Effector memory CD8-positive, alpha-beta T cell (primary cell): ENCODE data around the gene HTR2B.
"Not testable (repeated sequence)": the region's sequence is repeated elsewhere in the genome, so short reads cannot be mapped to it uniquely, and the experiment has no call there.

Source experiments
- ATAC-seq: fragments of 150-1000 bp; cut with Tn5 transposase; replicated peaks from 2 replicates; pipeline ENCODE4 v1.10.0; 2021; ENCODE audit warnings: mild to moderate bottlenecking, moderate library complexity
- DNase-seq, 3 experiments: peaks; one replicate each; pipeline ENCODE4 v3.0.0; 2021
- H3K27ac Mint-ChIP-seq, 2 donors: one replicate each; pipeline ENCODE4 v1.8.0; 2022; ENCODE audit warnings: mild to moderate bottlenecking in 2 of 2, mixed read lengths in 2 of 2, moderate library complexity in 2 of 2
- H3K27me3 Mint-ChIP-seq, 2 donors: one replicate each; pipeline ENCODE4 v1.8.0; 2022; ENCODE audit warnings: mixed read lengths in 2 of 2
- H3K36me3 Mint-ChIP-seq: one replicate; pipeline ENCODE4 v1.8.0; 2022; ENCODE audit warnings: mild to moderate bottlenecking, moderate library complexity, mixed read lengths; ENCODE audit not compliant: insufficient read depth
- H3K4me1 Mint-ChIP-seq, 2 donors: one replicate each; pipeline ENCODE4 v1.8.0; 2022; ENCODE audit warnings: low read depth in 2 of 2, mixed read lengths in 2 of 2
- H3K4me3 Mint-ChIP-seq, 2 donors: one replicate each; pipeline ENCODE4 v1.8.0; 2022; ENCODE audit warnings: mild to moderate bottlenecking in 2 of 2, mixed read lengths in 2 of 2, moderate library complexity in 2 of 2
- H3K9me3 Mint-ChIP-seq, 2 donors: one replicate each; pipeline ENCODE4 v1.8.0; 2022; ENCODE audit warnings: mixed read lengths in 2 of 2

Gene HTR2B

DNA sequence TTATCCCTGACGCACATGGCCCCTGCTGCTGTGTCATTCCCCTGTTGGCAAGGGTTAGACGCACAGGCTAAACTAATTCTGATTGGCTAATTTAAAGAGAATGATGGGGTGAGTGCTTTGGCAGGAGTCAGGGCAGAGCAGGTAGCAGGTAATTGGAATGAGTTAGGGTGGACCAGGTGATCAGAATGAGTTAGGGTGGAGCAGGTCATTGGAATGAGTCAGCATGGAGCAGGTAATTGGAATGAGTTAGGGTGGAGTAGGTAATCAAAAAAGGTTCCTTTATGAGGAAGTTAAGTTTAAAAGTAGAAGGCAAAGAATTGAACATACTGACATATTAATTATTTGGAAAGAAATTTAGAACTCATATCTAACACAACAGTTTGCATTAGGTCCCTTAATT is 24.5 kb downstream of the HTR2B start:
- not testable (repeated sequence) for H3K27me3 Mint-ChIP-seq, ATAC-seq, H3K27ac Mint-ChIP-seq, H3K36me3 Mint-ChIP-seq, H3K4me3 Mint-ChIP-seq, H3K9me3 Mint-ChIP-seq, DNase-seq, H3K4me1 Mint-ChIP-seq

- no peaks in the 10 kb centered on the region for H3K27me3 Mint-ChIP-seq
- H3K36me3 Mint-ChIP-seq, result peaks cover 4% of the 10 kb centered on the region
- H3K4me1 Mint-ChIP-seq, result no peaks in the 10 kb centered on the region
- H3K9me3 Mint-ChIP-seq, result peaks cover 2 to 7% of the 10 kb centered on the region in 2 donors
- no peak overlapping the region for H3K27ac Mint-ChIP-seq
- H3K4me3 Mint-ChIP-seq, result no peak overlapping the region
- ATAC-seq (no peak), DNase-seq (no peak)
Observed at GRCh38 chr2:231099918-231100317, 24.9 kb downstream of the HTR2B start.

GRCh38 chr2:231094736-231095346 is 30.0 kb downstream of the HTR2B start:
- peaks cover 0 to 11% of the 10 kb centered on the region in 2 donors for H3K4me1 Mint-ChIP-seq
- no peaks in the 10 kb centered on the region for H3K27me3 Mint-ChIP-seq
- peaks cover 8% of the 10 kb centered on the region for H3K36me3 Mint-ChIP-seq

GRCh38 chr2:231093933-231094332 is 30.9 kb downstream of the HTR2B start:
- H3K27me3 Mint-ChIP-seq, result no peaks in the 10 kb centered on the region
- no peak for DNase-seq
- peaks cover 0 to 11% of the 10 kb centered on the region in 2 donors for H3K4me1 Mint-ChIP-seq
- H3K9me3 Mint-ChIP-seq, result peaks cover 2 to 4% of the 10 kb centered on the region in 2 donors
- no peak overlapping the region for H3K27ac Mint-ChIP-seq
- no peak overlapping the region for H3K4me3 Mint-ChIP-seq
- H3K36me3 Mint-ChIP-seq, result peaks cover 5% of the 10 kb centered on the region
- no peak for ATAC-seq

More at GRCh38 chr2:231094736-231095346, 30.0 kb downstream of the HTR2B start:
- DNase-seq (no peak), ATAC-seq (no peak)
- no peak overlapping the region for H3K4me3 Mint-ChIP-seq
- H3K9me3 Mint-ChIP-seq, result peaks cover 2 to 7% of the 10 kb centered on the region in 2 donors
- no peak overlapping the region for H3K27ac Mint-ChIP-seq

DNA sequence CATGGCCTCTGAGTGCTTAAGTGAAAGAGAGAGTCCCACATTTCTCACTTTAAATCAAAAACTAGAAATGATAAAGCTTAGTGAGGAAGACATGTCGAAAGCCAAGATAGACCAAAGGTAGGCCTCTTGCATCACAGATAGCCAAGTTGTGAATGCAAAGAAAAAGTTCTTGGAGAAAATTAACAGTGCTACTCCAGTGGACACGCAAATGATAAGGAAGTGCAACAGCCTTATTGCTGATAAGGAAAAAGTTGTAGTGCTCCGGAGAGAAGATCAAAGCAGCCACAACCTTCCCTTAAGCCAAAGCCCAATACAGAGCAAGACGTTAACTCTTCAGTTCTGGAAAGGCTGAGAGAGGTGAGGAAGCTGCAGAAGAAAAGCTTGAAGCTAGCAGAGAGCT is 36.1 kb downstream of the HTR2B start:
- no peak overlapping the region for H3K27ac Mint-ChIP-seq
- no peaks in the 10 kb centered on the region for H3K9me3 Mint-ChIP-seq
- H3K4me3 Mint-ChIP-seq, result no peak overlapping the region
- no peak for ATAC-seq
- H3K36me3 Mint-ChIP-seq, result peaks cover 38% of the 10 kb centered on the region
- DNase-seq, result no peak
- peaks cover 0 to 7% of the 10 kb centered on the region in 2 donors for H3K4me1 Mint-ChIP-seq
- no peaks in the 10 kb centered on the region for H3K27me3 Mint-ChIP-seq

GRCh38 chr2:231084565-231084964 is 40.3 kb downstream of the HTR2B start:
- H3K27ac Mint-ChIP-seq, result no peak overlapping the region
- peaks cover 74% of the 10 kb centered on the region for H3K36me3 Mint-ChIP-seq
- H3K27me3 Mint-ChIP-seq, result no peaks in the 10 kb centered on the region
- H3K9me3 Mint-ChIP-seq, result no peaks in the 10 kb centered on the region
- DNase-seq, result no peak
- ATAC-seq, result no peak
- H3K4me1 Mint-ChIP-seq, result no peaks in the 10 kb centered on the region
- no peak overlapping the region for H3K4me3 Mint-ChIP-seq

- Mint-ChIP-seq H3K27ac (no peak overlapping the region), H3K27me3 (no peaks in the 10 kb centered on the region), H3K4me1 (peaks cover 4 to 10% of the 10 kb centered on the region in 2 donors), H3K9me3 (no peaks in the 10 kb centered on the region), H3K36me3 (peaks cover 79% of the 10 kb centered on the region), H3K4me3 (no peak overlapping the region)
- DNase-seq (no peak), ATAC-seq (no peak)
Observed at GRCh38 chr2:231069379-231070054, 55.3 kb downstream of the HTR2B start.

DNA sequence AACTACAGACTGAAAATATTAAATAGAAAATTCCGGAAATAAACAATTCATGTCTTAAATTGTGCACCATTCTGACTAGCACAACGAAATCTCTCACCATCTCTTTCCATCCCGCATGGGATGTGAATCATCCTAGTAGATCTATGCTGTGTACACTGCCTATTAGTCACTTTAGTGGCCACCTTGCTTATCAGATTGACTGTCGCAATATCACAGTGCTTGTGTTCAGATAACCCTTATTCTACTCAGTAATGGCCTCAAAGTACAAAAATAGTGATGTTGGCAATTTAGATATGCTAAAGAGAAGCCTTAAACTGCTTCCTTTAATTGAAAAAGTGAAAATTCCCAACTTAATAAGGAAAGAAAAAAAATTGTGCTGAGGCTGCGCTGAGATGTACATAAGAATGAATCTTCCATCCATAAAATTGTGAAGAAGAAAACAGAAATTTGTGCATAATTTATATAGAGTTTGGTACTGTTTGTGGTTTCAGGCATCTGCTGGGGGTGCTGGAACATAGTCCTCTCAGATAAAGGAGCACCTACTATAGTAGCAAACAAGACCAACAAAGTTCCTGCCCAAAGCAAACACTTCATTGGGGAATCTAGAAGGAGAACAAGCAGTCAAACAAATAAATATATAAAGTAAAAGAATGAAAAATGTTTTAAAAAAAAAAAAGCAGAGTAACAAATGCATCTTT is 56.2 kb downstream of the HTR2B start:
- H3K36me3 Mint-ChIP-seq, result peaks cover 76% of the 10 kb centered on the region

DNA sequence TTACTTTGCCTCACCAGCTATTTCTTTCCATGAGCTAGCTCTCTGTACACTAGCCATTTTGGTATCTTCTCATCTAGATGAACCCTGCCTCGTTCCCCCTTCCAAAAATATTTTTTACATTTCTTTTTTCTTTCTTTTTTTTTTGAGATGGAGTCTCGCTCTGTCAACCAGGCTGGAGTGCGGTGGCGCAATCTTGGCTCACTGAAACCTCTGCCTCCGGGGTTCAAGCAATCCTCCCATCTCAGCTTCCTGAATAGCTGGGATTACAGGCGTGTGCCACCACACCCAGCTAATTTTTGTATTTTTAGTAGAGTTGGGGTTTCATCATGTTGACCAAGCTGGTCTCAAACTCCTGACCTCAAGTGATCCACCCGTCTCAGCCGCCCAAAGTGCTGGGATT is 57.3 kb downstream of the HTR2B start:
- Mint-ChIP-seq H3K27ac (peak overlapping the region; percentile 3 to 46), H3K36me3 (peaks cover 76% of the 10 kb centered on the region), H3K4me1 (peaks cover 4 to 10% of the 10 kb centered on the region in 2 donors)
- DNase-seq, H3K27me3 Mint-ChIP-seq, H3K4me3 Mint-ChIP-seq, H3K9me3 Mint-ChIP-seq, ATAC-seq: not testable (repeated sequence)

More for the DNA sequence above, 56.2 kb downstream of the HTR2B start:
- ATAC-seq (peak; percentile 46), DNase-seq (no peak)
- Mint-ChIP-seq H3K27ac (peak overlapping the region in 1 of 2 donors; percentile 28), H3K4me3 (no peak overlapping the region), H3K9me3 (no peaks in the 10 kb centered on the region), H3K4me1 (peaks cover 4 to 10% of the 10 kb centered on the region in 2 donors), H3K27me3 (no peaks in the 10 kb centered on the region)

DNA sequence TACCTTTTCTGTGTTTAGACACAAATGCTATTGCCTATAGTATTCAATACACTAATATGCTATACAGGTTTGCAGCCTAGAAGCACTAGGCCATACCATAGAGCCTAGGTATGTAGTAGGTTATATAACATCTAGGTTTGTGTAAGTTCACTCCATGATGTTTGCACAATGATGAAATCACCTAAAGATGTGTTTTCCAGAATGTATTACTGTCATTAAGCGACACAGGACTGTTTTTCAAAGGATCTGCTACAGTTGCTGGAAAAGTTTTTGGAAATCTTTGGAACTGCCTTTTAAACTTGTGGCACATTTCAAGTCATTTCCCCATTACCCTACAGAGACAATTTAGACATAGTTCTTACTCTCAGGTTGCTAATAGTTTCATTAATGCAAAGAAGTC is 58.9 kb downstream of the HTR2B start:
- H3K27me3 Mint-ChIP-seq, result no peaks in the 10 kb centered on the region
- no peak overlapping the region for H3K27ac Mint-ChIP-seq
- H3K36me3 Mint-ChIP-seq, result peaks cover 76% of the 10 kb centered on the region
- H3K9me3 Mint-ChIP-seq, result no peaks in the 10 kb centered on the region
- ATAC-seq, result no peak
- DNase-seq, result no peak
- no peak overlapping the region for H3K4me3 Mint-ChIP-seq
- H3K4me1 Mint-ChIP-seq, result peaks cover 4 to 13% of the 10 kb centered on the region in 2 donors

GRCh38 chr2:231063347-231063746 is 61.5 kb downstream of the HTR2B start:
- ATAC-seq (no peak), DNase-seq (no peak)
- Mint-ChIP-seq H3K4me3 (no peak overlapping the region), H3K9me3 (no peaks in the 10 kb centered on the region), H3K36me3 (peaks cover 58% of the 10 kb centered on the region), H3K27ac (no peak overlapping the region), H3K27me3 (no peaks in the 10 kb centered on the region), H3K4me1 (peaks cover 19 to 32% of the 10 kb centered on the region in 2 donors)

DNA sequence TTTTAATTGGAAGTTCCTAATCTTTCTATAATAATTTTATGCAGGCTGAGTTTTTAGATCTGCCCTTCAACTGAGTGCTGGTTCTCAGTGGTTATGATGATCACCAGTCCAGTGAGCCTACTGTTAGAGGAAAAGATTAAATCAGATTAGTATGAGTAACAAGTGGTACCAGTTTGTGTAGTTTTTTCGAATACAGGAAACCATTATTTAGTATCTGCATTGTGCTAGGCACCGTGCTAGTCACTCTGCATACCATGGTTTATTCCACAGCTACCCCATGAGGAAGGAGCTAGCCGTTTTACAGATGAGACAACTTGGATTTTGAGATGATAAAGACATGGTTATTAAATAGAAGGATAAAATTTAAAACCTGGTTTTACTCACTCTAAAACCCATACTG is 62.1 kb downstream of the HTR2B start:
- no peaks in the 10 kb centered on the region for H3K9me3 Mint-ChIP-seq
- H3K4me3 Mint-ChIP-seq, result no peak overlapping the region
- no peak overlapping the region for H3K27ac Mint-ChIP-seq
- DNase-seq (no peak), ATAC-seq (no peak)
- peaks cover 52% of the 10 kb centered on the region for H3K36me3 Mint-ChIP-seq
- H3K4me1 Mint-ChIP-seq, result peaks cover 21 to 32% of the 10 kb centered on the region in 2 donors
- no peaks in the 10 kb centered on the region for H3K27me3 Mint-ChIP-seq

GRCh38 chr2:231059756-231060155 is 65.1 kb downstream of the HTR2B start:
- Mint-ChIP-seq H3K36me3 (peaks cover 35% of the 10 kb centered on the region), H3K4me1 (peaks cover 24 to 34% of the 10 kb centered on the region in 2 donors), H3K9me3 (no peaks in the 10 kb centered on the region), H3K4me3 (no peak overlapping the region), H3K27me3 (no peaks in the 10 kb centered on the region), H3K27ac (peak overlapping the region; percentile 11 to 51)
- ATAC-seq (no peak), DNase-seq (no peak)
